ENCODE data around the gene ELP4.

DNA sequence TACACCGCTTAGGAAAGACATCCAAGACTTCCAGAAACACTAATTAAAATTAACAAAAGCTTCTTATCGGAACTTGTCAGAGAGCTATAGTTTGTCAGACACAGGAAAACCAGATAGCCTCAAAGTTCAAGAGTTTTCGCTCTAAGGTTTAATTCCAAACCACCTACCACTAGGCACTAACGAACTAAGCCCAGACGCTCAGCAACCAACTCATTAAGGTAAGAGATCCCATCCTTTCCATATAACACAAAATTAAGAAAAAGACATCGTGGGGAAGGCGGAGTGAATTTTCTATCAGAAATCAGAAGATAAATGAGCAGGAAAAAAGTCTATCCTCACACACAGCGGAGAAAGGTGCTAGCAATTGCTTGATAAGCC, 527 bp upstream of the ELP4 start:
- TF ChIP-seq EZH2phosphoT487 (IDR thresholded peaks at IDR 0.05; ENCODE audit: insufficient read depth, low read depth) (no peak), EZH2 (IDR thresholded peaks at IDR 0.05; ENCODE audit: insufficient read depth, poor library complexity, severe bottlenecking) (no peak)

Measured in GM23248 (cell line).